ENCODE results near the gene RHNO1. TPM values are rescaled to one million over a fixed set of nuclear protein-coding genes. Genes with fewer than 3 reads are reported as not detected.

Gene RHNO1
- total RNA-seq, 2 donors from 2014 or later: 18.3 to 25.5 TPM

DNA sequence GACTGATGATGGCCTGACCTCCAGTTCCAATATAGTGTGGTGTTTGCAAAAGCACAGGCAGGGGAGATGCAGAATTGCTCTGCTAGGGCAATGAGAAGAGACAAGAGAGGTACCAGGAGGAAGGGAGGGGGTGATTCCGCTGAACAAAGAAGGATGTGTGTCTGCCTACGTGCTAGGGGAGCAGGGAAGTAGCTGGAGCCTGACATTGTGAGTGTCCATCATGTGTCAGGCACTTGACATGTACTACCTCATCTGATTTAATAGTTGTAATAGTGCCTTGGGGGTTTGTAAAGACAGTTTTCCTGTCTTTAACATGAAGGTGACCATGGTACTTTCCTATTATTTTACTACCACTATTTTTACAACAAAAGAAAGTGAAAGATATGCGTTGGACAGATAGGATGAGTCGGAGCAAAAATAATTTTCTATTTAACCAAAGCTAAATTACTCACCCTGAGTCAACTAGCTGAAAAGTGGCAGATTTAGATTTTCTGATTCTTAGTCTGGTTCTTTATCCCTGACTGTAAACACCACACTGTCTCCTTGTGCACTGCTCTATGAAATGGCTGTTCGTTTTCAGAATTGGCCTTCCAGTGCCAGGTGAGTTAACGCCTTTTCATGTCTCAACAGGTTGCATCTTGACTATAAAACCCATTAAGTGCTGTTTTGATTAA, 48.4 kb downstream of the RHNO1 start:
- TF ChIP-seq, protein P1, sequence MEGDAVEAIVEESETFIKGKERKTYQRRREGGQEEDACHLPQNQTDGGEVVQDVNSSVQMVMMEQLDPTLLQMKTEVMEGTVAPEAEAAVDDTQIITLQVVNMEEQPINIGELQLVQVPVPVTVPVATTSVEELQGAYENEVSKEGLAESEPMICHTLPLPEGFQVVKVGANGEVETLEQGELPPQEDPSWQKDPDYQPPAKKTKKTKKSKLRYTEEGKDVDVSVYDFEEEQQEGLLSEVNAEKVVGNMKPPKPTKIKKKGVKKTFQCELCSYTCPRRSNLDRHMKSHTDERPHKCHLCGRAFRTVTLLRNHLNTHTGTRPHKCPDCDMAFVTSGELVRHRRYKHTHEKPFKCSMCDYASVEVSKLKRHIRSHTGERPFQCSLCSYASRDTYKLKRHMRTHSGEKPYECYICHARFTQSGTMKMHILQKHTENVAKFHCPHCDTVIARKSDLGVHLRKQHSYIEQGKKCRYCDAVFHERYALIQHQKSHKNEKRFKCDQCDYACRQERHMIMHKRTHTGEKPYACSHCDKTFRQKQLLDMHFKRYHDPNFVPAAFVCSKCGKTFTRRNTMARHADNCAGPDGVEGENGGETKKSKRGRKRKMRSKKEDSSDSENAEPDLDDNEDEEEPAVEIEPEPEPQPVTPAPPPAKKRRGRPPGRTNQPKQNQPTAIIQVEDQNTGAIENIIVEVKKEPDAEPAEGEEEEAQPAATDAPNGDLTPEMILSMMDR (IDR thresholded peaks at IDR 0.05): no peak
- Histone ChIP-seq H3K4me1 (no peaks in the 10 kb centered on the region), H3K36me3 (peaks cover 3% of the 10 kb centered on the region), H3K27me3 (no peaks in the 10 kb centered on the region), H3K9me3 (no peaks in the 10 kb centered on the region), H3K9ac (ENCODE audit: low read depth in 2 of 2, low read length in 2 of 2) (no peak overlapping the region), H3K27ac (no peak overlapping the region), H3K4me3 (no peak overlapping the region)
- no peak for DNase-seq
- intact Hi-C loops (cut with DNase I): no loop called here

DNA sequence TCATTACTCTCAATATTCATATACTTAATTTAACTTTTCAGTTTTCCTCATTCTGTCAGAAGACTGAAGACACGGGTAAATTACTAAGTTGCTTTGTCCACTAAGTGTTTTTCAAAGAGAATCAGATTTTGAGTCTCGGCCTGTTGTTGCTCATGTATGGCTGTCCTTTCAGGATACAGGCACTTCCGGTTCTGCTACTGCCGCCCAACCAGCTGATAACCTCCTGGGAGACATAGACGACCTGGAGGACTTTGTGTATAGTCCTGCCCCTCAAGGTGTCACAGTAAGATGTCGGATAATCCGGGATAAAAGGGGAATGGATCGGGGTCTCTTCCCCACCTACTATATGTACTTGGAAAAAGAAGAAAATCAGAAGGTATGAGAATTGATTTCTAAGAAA, 53.8 kb downstream of the RHNO1 start:
- H3K4me3 ChIP-seq: no peak overlapping the region
- H3K9me3 ChIP-seq: no peaks in the 10 kb centered on the region
- peaks cover 3% of the 10 kb centered on the region for H3K36me3 ChIP-seq
- H3K27me3 ChIP-seq: no peaks in the 10 kb centered on the region
- no peak overlapping the region for H3K27ac ChIP-seq
- TF ChIP-seq, protein P1 (IDR thresholded peaks at IDR 0.05): no peak
- intact Hi-C loops (cut with DNase I): no loop called here
- DNase-seq: no peak
- H3K4me1 ChIP-seq: no peaks in the 10 kb centered on the region
- no peak overlapping the region for H3K9ac ChIP-seq (ENCODE audit: low read depth in 2 of 2, low read length in 2 of 2)

DNA sequence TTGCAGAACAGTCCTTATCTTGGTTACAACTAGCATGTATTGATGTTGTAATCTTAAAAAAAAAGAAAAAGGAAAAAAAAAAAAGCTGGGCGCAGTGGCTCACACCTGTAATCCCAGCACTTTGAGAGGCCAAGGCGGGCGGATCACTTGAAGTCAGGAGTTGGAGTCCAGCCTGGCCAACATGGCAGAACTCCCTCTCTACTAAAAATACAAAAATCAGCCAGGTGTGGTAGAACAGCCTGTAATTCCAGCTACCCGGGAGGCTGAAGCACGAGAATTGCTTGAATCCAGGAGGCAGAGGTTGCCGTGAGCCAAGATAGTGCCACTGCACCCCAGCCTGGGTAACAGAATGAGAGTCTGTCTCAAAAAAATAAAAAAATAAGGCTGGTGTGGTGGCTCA, 56.6 kb downstream of the RHNO1 start:
- TF ChIP-seq, protein P1 (IDR thresholded peaks at IDR 0.05): no peak
- H3K4me1 ChIP-seq: no peaks in the 10 kb centered on the region
- H3K27ac ChIP-seq: no peak overlapping the region
- intact Hi-C loops (cut with DNase I): no loop called here
- no peak overlapping the region for H3K9ac ChIP-seq (ENCODE audit: low read depth in 2 of 2, low read length in 2 of 2)
- H3K36me3 ChIP-seq: no peaks in the 10 kb centered on the region
- H3K27me3 ChIP-seq: no peaks in the 10 kb centered on the region
- no peaks in the 10 kb centered on the region for H3K9me3 ChIP-seq
- DNase-seq: no peak
- no peak overlapping the region for H3K4me3 ChIP-seq

DNA sequence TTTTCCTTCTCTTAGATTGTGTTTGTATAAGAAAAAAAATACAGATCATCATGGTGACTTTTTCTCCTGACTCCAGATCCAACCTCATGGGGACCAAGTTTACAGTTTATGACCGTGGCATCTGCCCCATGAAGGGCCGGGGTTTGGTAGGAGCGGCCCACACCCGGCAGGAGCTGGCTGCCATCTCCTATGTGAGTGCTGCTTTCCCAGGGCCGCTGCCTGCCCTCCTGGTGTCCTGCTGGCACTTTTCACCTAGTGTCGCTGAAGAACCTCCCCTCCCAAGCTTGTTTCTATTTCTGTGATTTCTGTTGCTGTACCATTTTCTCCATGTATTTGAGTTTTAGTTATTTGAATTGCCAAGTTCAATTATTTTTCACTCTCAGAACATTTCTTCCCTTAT, 57.3 kb downstream of the RHNO1 start:
- H3K36me3 ChIP-seq: no peaks in the 10 kb centered on the region
- H3K4me1 ChIP-seq: no peaks in the 10 kb centered on the region
- TF ChIP-seq, protein P1 (IDR thresholded peaks at IDR 0.05): no peak
- intact Hi-C loops (cut with DNase I): no loop called here
- H3K9ac ChIP-seq (ENCODE audit: low read depth in 2 of 2, low read length in 2 of 2): no peak overlapping the region
- no peak for DNase-seq
- H3K9me3 ChIP-seq: no peaks in the 10 kb centered on the region
- H3K27ac ChIP-seq: no peak overlapping the region
- H3K27me3 ChIP-seq: no peaks in the 10 kb centered on the region
- H3K4me3 ChIP-seq: no peak overlapping the region

DNA sequence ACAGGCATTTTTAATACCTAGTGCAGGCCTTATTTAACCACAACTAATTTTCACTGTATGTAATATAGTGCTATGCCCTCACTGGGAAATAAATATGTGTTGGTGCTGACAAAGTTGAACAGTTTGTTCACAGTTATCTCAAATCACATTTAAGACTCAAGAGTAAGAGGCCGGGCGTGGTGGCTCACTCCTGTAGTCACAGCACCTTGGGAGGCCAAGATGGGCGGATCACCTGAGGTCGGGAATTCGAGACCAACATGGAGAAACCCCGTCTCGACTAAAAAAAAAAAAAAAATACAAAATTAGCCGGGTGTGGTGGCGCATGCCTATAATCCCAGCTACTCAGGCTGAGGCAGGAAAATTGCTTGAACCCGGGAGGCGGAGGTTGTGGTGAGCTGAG, 59.3 kb downstream of the RHNO1 start:
- intact Hi-C loops (cut with DNase I): no loop called here
- Histone ChIP-seq H3K27me3 (no peaks in the 10 kb centered on the region), H3K4me3 (no peak overlapping the region), H3K4me1 (no peaks in the 10 kb centered on the region), H3K36me3 (no peaks in the 10 kb centered on the region), H3K9me3 (no peaks in the 10 kb centered on the region), H3K27ac (no peak overlapping the region), H3K9ac (ENCODE audit: low read depth in 2 of 2, low read length in 2 of 2) (no peak overlapping the region)
- no peak for DNase-seq
- TF ChIP-seq, protein P1 (IDR thresholded peaks at IDR 0.05): no peak

Measured in colonic mucosa (tissue), 4 donors.